ENCODE results near the gene NDRG3. TPM values are rescaled to one million over a fixed set of nuclear protein-coding genes. Genes with fewer than 3 reads are reported as not detected.
A peak's percentile ranks its signal among the peaks of the same experiment; 100 is the strongest.

Gene NDRG3
- total RNA-seq, 1 experiment from 2014 or later = 30.1 TPM

DNA sequence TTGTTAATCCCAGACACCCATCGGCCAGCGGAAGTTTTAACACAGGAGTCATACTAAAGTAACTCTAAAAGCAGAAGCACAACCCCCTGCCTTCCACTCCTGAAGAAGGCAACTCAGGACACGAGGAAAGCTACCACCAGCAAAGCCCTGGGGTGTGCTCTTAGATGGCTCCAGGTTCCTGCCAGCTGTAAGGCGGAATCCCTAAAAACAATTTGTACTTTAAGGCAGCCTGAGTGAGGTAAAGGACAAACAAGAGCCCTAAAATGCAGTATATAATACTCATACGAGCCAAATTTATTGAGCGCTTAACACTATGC is 8.7 kb downstream of the NDRG3 start:
- CTCF ChIA-PET = no interaction called here

DNA sequence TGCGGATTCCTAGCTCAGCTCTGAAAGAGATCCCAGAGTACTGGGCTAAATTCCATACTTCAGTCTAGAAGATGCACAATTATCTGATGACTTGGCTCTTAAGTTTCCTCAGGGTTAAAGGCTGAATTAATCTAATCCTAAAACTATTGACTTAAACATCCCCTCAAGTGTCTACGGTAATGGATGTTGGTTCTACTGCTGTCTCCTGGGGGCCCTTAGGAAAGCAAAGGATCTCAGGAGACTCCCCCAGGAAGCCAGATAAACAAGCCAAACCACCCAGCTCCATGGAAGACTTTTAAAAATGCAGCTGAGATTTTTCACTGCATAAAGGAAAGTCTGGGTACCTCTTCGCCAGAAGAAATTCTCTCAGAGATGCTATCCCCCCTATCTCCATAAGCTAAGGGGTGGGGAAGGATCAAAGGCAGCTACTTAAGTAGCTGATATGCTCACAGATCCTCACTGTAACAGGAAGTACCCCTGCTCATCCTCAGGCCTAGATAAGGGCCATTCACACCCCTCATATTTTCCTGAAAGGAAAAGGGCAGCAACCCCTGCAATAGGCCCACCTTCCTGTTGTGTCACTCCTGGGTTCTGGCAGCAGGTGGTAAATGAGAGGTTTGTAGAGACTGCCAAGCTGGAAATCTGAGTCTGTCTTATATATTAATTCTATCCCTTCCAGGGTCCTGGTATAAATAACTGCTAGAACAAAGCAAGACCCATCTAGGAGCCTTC is 9.3 kb downstream of the NDRG3 start:
- no peak for ATAC-seq
- Histone ChIP-seq H3K36me3 (ENCODE audit: low read depth, low read length) (no peaks in the 10 kb centered on the region), H3F3A (ENCODE audit: low read length, unreplicated experiment) (no peaks in the 10 kb centered on the region), H3K4me3 (ENCODE audit: low read length) (no peak overlapping the region), H3K9me3 (ENCODE audit: low read length) (no peaks in the 10 kb centered on the region), H3K79me2 (ENCODE audit: low read length) (peaks cover 56% of the 10 kb centered on the region), H3K4me2 (ENCODE audit: low read length) (no peak overlapping the region), H3K27ac (ENCODE audit: low read length) (no peak overlapping the region), H3K9me2 (replicated peaks; ENCODE audit: low read length) (no peaks in the 10 kb centered on the region), H3K27me3 (ENCODE audit: low read length) (no peaks in the 10 kb centered on the region), H2AFZ (ENCODE audit: low read length) (no peak overlapping the region), H4K20me1 (ENCODE audit: low read length) (no peaks in the 10 kb centered on the region), H3K9ac (ENCODE audit: low read length) (no peak overlapping the region), H3K4me1 (ENCODE audit: insufficient read depth, low read length) (peaks cover 14% of the 10 kb centered on the region)
- no TSS peak for BruUV-seq (replicated peaks)
- CTCF ChIA-PET = no interaction called here
- intact Hi-C loops (cut with micrococcal nuclease) = no loop called here
- POLR2A ChIA-PET (ENCODE audit: unreplicated experiment) = interaction anchor here (0.7 kb wide), 1 partner anchor 9 kb away, joined by 5 read pairs; the partner anchor contains the start of gene NDRG3
- DNase-seq = no peak
- TF ChIP-seq EZH2 (IDR thresholded peaks at IDR 0.05; ENCODE audit: low read length, unreplicated experiment) (no peak), EZH2phosphoT487 (IDR thresholded peaks at IDR 0.05; ENCODE audit: borderline replicate concordance, low read length) (no peak)
- TF ChIP-seq, protein P1, sequence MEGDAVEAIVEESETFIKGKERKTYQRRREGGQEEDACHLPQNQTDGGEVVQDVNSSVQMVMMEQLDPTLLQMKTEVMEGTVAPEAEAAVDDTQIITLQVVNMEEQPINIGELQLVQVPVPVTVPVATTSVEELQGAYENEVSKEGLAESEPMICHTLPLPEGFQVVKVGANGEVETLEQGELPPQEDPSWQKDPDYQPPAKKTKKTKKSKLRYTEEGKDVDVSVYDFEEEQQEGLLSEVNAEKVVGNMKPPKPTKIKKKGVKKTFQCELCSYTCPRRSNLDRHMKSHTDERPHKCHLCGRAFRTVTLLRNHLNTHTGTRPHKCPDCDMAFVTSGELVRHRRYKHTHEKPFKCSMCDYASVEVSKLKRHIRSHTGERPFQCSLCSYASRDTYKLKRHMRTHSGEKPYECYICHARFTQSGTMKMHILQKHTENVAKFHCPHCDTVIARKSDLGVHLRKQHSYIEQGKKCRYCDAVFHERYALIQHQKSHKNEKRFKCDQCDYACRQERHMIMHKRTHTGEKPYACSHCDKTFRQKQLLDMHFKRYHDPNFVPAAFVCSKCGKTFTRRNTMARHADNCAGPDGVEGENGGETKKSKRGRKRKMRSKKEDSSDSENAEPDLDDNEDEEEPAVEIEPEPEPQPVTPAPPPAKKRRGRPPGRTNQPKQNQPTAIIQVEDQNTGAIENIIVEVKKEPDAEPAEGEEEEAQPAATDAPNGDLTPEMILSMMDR (conservative IDR thresholded peaks at IDR 0.05; ENCODE audit: low read depth, low read length) = no peak

More for the DNA sequence above, 8.7 kb downstream of the NDRG3 start:
- H3K9me3 ChIP-seq (ENCODE audit: low read length) = no peaks in the 10 kb centered on the region
- H3K36me3 ChIP-seq (ENCODE audit: low read depth, low read length) = no peaks in the 10 kb centered on the region
- H3K27ac ChIP-seq (ENCODE audit: low read length) = no peak overlapping the region
- H3K79me2 ChIP-seq (ENCODE audit: low read length) = peaks cover 60% of the 10 kb centered on the region
- no peak overlapping the region for H3K4me2 ChIP-seq (ENCODE audit: low read length)
- peaks cover 14% of the 10 kb centered on the region for H3K4me1 ChIP-seq (ENCODE audit: insufficient read depth, low read length)
- intact Hi-C loops (cut with micrococcal nuclease) = no loop called here
- no peaks in the 10 kb centered on the region for H3K9me2 ChIP-seq (replicated peaks; ENCODE audit: low read length)
- no peaks in the 10 kb centered on the region for H4K20me1 ChIP-seq (ENCODE audit: low read length)
- DNase-seq = no peak
- ATAC-seq = no peak
- no peak overlapping the region for H2AFZ ChIP-seq (ENCODE audit: low read length)
- H3F3A ChIP-seq (ENCODE audit: low read length, unreplicated experiment) = no peaks in the 10 kb centered on the region
- H3K9ac ChIP-seq (ENCODE audit: low read length) = no peak overlapping the region
- POLR2A ChIA-PET (ENCODE audit: unreplicated experiment) = interaction anchor here (0.7 kb wide), 1 partner anchor 9 kb away, joined by 5 read pairs; the partner anchor contains the start of gene NDRG3
- no peaks in the 10 kb centered on the region for H3K27me3 ChIP-seq (ENCODE audit: low read length)
- H3K4me3 ChIP-seq (ENCODE audit: low read length) = no peak overlapping the region
- BruUV-seq (replicated peaks) = no TSS peak
- TF ChIP-seq, protein P1 (conservative IDR thresholded peaks at IDR 0.05; ENCODE audit: low read depth, low read length) = no peak
- TF ChIP-seq EZH2phosphoT487 (IDR thresholded peaks at IDR 0.05; ENCODE audit: borderline replicate concordance, low read length) (no peak), EZH2 (IDR thresholded peaks at IDR 0.05; ENCODE audit: low read length, unreplicated experiment) (no peak)

DNA sequence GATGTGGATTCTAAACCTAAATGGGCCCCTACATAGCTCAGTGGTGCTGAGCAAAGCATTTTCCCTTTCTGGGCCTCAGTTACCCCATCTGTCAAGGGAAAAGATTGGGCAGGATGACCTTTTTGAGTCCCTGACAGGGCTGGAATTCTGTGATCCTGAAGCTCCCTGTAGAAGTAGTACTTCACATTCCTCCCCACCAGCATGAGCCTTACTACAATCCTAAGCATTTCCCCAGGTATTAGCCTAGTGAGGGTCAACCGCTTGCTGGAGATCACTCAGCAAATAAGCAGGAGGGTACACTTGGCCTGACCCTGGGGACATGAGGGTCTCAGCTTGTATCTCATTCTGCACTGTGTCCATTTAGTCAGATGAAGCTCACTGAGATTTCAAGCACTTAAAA is 13.4 kb downstream of the NDRG3 start:
- Histone ChIP-seq H3K9ac (ENCODE audit: low read length) (no peak overlapping the region; the same call in 1 of the 2 replicates), H3F3A (ENCODE audit: low read length, unreplicated experiment) (no peaks in the 10 kb centered on the region), H2AFZ (ENCODE audit: low read length) (no peak overlapping the region), H3K9me2 (replicated peaks; ENCODE audit: low read length) (no peaks in the 10 kb centered on the region), H3K4me2 (ENCODE audit: low read length) (no peak overlapping the region), H3K27me3 (ENCODE audit: low read length) (no peaks in the 10 kb centered on the region), H3K36me3 (ENCODE audit: low read depth, low read length) (no peaks in the 10 kb centered on the region), H3K27ac (ENCODE audit: low read length) (peak overlapping the region; percentile 54), H4K20me1 (ENCODE audit: low read length) (no peaks in the 10 kb centered on the region), H3K4me1 (ENCODE audit: insufficient read depth, low read length) (peaks cover 14% of the 10 kb centered on the region), H3K79me2 (ENCODE audit: low read length) (peaks cover 47% of the 10 kb centered on the region), H3K9me3 (ENCODE audit: low read length) (no peaks in the 10 kb centered on the region), H3K4me3 (ENCODE audit: low read length) (no peak overlapping the region)
- ChIA-PET CTCF (no interaction called here), POLR2A (ENCODE audit: unreplicated experiment) (interaction anchor here (0.5 kb wide), 1 partner anchor 390 kb away, joined by 3 read pairs; no protein-coding TSS in a partner anchor)
- DNase-seq = no peak
- TF ChIP-seq EZH2phosphoT487 (IDR thresholded peaks at IDR 0.05; ENCODE audit: borderline replicate concordance, low read length) (no peak), EZH2 (IDR thresholded peaks at IDR 0.05; ENCODE audit: low read length, unreplicated experiment) (no peak)
- TF ChIP-seq, protein P1 (conservative IDR thresholded peaks at IDR 0.05; ENCODE audit: low read depth, low read length) = no peak
- no TSS peak for BruUV-seq (replicated peaks)
- ATAC-seq = no peak
- intact Hi-C loops (cut with micrococcal nuclease) = no loop called here

Data from PC-3 (cell line).